A673 (cell line): ENCODE data around the gene SYT8. TPM values are rescaled to one million over a fixed set of nuclear protein-coding genes. Genes with fewer than 3 reads are reported as not detected.

ENCODE experiments used
- BruUV-seq: library from RNA; stranded (reverse); fragments of 400-500 nt; replicated peaks from 2 replicates; lab custom pipeline; 2021; lab: Mats Ljungman, UMichigan
- CTCF ChIA-PET: fragments of 300-600 bp; sonication (Branson Sonifier 250); formaldehyde crosslinking; loops from one replicate; lab custom pipeline; 2022; ENCODE audit warnings: antibody characterized with exemption; lab: Charles Lee
- POLR2A ChIA-PET: fragments of 300-600 bp; sonication (Branson Sonifier 250); formaldehyde crosslinking; loops from one replicate; lab custom pipeline; 2022; ENCODE audit warnings: antibody characterized with exemption; ENCODE audit not compliant: low non-redundant PET; lab: Charles Lee
- DNase-seq: peaks from one replicate; pipeline ENCODE4 v3.0.0-alpha.2; 2015; ENCODE audit warnings: low spot score
- H3K27ac ChIP-seq: fragments of 200-600 bp; sonication (generic); 2 replicates; pipeline ENCODE4 v1.5.1; 2016; ENCODE audit warnings: mixed run types, low read depth, mild to moderate bottlenecking, mixed read lengths, antibody characterized with exemption, low read length; ENCODE audit not compliant: poor library complexity, severe bottlenecking
- H3K27me3 ChIP-seq: fragments of 200-600 bp; sonication (generic); replicated peaks from 2 replicates; pipeline ENCODE4 v1.6.1; 2017; ENCODE audit warnings: mixed run types, low read depth, mild to moderate bottlenecking, mixed read lengths, antibody characterized with exemption, low read length; ENCODE audit not compliant: insufficient read depth, poor library complexity
- H3K36me3 ChIP-seq: fragments of 200-600 bp; sonication (generic); 2 replicates; pipeline ENCODE4 v1.6.1; 2016; ENCODE audit warnings: mixed run types, mild to moderate bottlenecking, mixed read lengths, antibody characterized with exemption, low read length; ENCODE audit not compliant: insufficient read depth, poor library complexity, severe bottlenecking
- H3K4me1 ChIP-seq: fragments of 200-600 bp; sonication (generic); 2 replicates; pipeline ENCODE4 v1.6.1; 2017; ENCODE audit warnings: mixed run types, mild to moderate bottlenecking, mixed read lengths, antibody characterized with exemption, low read length; ENCODE audit not compliant: insufficient read depth, poor library complexity, severe bottlenecking
- H3K4me3 ChIP-seq: fragments of 200-600 bp; sonication (generic); 2 replicates; pipeline ENCODE4 v1.5.1; 2016; ENCODE audit warnings: low read depth, mixed run types, mild to moderate bottlenecking, mixed read lengths, low read length; ENCODE audit not compliant: poor library complexity, severe bottlenecking
- H3K9me3 ChIP-seq: fragments of 200-600 bp; sonication (generic); 2 replicates; pipeline ENCODE4 v1.6.1; 2016; ENCODE audit warnings: mixed run types, low read depth, mild to moderate bottlenecking, mixed read lengths, antibody characterized with exemption, low read length; ENCODE audit not compliant: poor library complexity, severe bottlenecking
- CTCF ChIP-seq: fragments of 300-800, 200-600 bp; sonication (generic); conservative IDR thresholded peaks from 2 replicates; pipeline ENCODE4 v1.5.1; 2017; ENCODE audit warnings: low read depth, mild to moderate bottlenecking, antibody characterized with exemption, low read length, moderate library complexity, mixed read lengths
- EZH2 ChIP-seq: fragments of 200-600 bp; sonication (generic); IDR thresholded peaks from 2 replicates; pipeline ENCODE4 v1.6.1; 2017; ENCODE audit warnings: borderline replicate concordance, low read depth, mild to moderate bottlenecking, mixed read lengths, antibody characterized with exemption, low read length; ENCODE audit not compliant: poor library complexity, severe bottlenecking
- intact Hi-C: fragments of 100-400 bp; cut with micrococcal nuclease; formaldehyde crosslinking; loops from one replicate; pipeline ENCODE4 v1.10.0; 2022; ENCODE audit not compliant: unreplicated experiment
- total RNA-seq: library from RNA; stranded (reverse); gene quantifications from 2 replicates; pipeline ENCODE4 v1.2.3, GENCODE V29; 2021

SYT8 gene
- total RNA-seq, 1 experiment from 2014 or later, result not detected

- BruUV-seq, result no TSS peak
- peaks cover 8% of the 10 kb centered on the region for H3K27me3 ChIP-seq
Observed at GRCh38 chr11:1879342-1879940, 44.7 kb downstream of the SYT8 start.

GRCh38 chr11:1879941-1880720, 45.3 kb downstream of the SYT8 start:
- Histone ChIP-seq H3K36me3 (no peaks in the 10 kb centered on the region), H3K9me3 (no peaks in the 10 kb centered on the region), H3K4me3 (no peak overlapping the region), H3K27ac (no peak overlapping the region), H3K4me1 (no peaks in the 10 kb centered on the region), H3K27me3 (peaks cover 1% of the 10 kb centered on the region)
- intact Hi-C loops, result loop anchor here (5.0 kb wide), 1 partner anchor 42 kb away; no protein-coding TSS in a partner anchor
- CTCF ChIA-PET, result no interaction called here
- POLR2A ChIA-PET, result no interaction called here
- BruUV-seq, result no TSS peak
- TF ChIP-seq EZH2 (no peak), CTCF (no peak)
- DNase-seq, result no peak

More at GRCh38 chr11:1879342-1879940, 44.7 kb downstream of the SYT8 start:
- Histone ChIP-seq H3K27ac (no peak overlapping the region), H3K36me3 (no peaks in the 10 kb centered on the region), H3K4me1 (no peaks in the 10 kb centered on the region), H3K4me3 (no peak overlapping the region), H3K9me3 (no peaks in the 10 kb centered on the region)
- CTCF ChIA-PET, result no interaction called here
- DNase-seq, result no peak
- TF ChIP-seq CTCF (no peak), EZH2 (no peak)
- intact Hi-C loops, result no loop called here
- POLR2A ChIA-PET, result no interaction called here

GRCh38 chr11:1880746-1881441, 46.1 kb downstream of the SYT8 start:
- intact Hi-C loops, result loop anchor here (5.0 kb wide), 1 partner anchor 41 kb away; no protein-coding TSS in a partner anchor
- Histone ChIP-seq H3K4me1 (no peaks in the 10 kb centered on the region), H3K9me3 (no peaks in the 10 kb centered on the region), H3K27me3 (no peaks in the 10 kb centered on the region), H3K4me3 (no peak overlapping the region), H3K27ac (no peak overlapping the region), H3K36me3 (no peaks in the 10 kb centered on the region)
- ChIA-PET CTCF (interaction anchor here (4.0 kb wide), 1 partner anchor 271 kb away, joined by 74 read pairs; no protein-coding TSS in a partner anchor), POLR2A (no interaction called here)
- no peak for DNase-seq
- no TSS peak for BruUV-seq
- TF ChIP-seq EZH2 (no peak), CTCF (no peak)
